COLO829 (cell line): Measurements from ENCODE around the gene MEGF11.

Source experiments
- DNase-seq: peaks from one replicate; pipeline ENCODE4 v3.0.0; 2012; ENCODE audit warnings: low spot score

MEGF11 gene

DNA sequence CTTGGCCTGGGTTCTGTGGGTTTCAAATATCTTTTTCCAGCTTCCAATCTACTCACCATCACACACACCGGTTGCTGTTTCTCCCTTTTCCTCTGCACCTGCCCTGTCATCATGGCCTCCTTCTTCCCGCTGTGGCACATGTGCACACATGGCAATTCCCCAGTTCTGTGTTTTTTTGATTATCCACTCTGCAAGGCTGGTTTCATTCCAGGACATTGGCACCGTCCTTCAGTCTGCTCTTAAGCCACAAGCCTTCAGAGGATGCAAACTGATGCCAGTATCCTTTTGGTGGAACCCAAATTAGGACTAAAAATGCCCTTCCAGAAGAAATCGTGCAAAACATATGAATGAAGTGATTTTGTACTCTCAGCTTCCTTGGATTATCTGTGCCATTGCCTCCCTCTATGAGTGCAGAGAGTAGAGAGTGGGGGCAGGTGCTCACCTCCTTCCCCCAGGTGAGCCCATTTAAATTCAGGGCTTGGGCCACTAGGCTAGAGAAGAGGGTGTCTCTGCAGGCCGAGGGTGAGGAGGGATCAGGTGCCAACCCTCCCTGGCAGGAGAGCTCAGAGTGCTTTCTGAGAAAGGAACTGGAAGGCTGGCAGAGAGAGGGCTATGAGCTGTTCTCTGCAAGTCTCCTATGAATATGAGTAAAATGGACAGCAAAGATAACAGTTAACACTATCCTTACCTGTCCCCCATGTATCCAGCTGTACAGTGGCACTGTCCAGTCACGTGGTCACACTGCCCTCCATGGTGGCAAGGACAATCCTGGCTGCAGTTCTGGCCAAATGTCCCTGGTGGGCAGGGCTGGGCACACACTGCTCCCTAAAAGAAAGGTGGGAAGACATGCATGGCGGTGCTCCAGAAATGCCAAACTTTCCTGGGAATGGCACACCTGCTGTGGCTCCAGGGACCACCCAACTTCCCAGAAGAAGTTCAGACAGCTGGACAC lies 283.4 kb downstream of the MEGF11 start:
- DNase-seq, result no peak

DNA sequence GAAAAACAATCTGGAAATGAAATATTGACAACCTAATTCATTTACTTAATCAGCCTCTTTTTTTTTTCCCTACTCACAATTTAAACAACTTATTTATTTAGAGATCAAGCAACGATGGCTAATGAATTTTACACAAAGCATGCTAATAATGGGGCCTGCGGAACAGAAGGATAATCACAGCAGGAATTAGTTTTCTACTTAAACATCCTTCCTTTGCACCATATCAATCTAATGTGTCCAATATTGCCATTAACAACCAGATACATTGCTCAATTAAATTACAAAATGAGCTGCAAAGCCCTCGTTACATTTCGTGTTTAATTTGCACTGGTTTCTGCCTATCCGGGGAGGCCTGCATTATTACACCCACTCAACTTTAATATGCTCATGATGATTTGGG lies 285.0 kb downstream of the MEGF11 start:
- DNase-seq, result no peak

DNA sequence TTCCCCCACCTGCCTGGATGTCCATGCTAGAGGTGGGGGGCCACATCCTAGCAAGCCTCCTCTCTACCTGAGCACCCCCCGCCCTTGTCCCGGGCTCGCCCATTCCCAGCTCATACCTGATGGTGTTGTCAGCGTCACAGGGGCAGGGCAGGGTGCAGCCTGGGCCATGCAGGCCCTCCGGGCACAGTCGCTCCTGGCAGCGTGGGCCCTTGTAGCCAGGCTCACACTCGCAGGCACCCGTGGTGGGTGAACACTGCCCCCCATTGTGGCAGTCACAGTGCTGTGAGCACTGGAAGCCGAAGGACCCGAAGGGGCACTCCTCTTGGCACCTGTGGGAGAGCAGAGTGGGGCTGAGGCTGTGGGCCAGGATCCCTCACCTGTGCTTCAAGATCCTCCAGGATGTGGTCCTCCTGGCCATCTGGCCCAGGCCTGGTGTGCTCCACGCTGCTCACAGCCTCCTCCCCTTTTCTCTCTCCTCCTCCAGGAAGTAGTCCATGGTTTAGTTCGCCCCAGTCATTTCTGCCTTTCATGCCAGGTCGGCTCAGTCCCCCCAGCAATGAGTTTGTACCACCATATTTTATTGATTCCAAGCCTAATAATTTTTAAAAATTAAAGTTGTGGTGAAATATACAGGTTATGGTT lies 288.6 kb downstream of the MEGF11 start:
- DNase-seq, result no peak

DNA sequence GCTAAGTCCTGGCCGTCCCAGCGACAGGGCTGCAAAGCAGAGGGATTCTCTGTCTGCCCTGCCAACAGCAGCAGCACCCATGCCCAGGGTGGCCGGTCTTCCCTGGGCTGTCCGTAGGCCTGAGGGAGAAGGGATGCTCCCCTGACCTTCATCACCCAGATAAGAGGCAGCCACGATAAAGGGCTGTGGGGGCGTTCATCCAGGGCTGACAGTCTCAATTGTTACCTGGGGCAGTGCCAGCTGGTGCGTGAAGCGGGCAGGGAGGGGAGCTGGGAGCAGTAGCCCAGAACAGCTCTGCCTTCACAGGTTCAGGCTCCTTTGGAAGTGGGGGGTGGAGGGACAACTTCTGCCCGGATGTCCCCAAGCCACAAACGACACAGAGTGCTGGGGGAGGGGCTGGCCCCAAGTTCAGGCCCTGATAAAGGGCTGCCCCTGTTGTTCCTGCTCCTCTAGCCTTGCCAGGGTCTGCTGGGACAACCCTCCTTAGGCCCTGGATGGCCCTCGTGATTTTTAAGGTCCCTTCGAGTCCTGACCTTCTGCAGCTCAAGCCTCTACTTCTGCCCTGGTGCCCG lies 289.6 kb downstream of the MEGF11 start:
- no peak for DNase-seq

DNA sequence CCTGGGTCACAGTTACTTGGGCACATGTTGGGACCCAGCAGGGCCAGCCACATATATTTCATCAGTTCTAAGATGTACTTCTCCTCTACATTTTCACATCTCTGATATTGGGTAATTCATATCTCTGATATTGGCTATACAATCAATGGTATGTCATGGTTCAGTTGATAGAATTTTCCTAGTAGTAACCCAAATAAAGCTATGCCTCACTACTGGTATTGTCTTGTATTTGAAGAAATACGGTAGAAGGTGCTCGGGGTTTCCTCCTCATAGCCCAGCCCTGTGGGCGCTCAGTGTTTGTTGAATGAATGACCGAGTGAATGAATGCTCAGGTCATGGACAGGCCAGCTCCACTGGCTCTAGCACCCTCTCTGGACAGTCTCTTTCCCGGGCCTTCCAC lies 290.2 kb downstream of the MEGF11 start:
- DNase-seq, result no peak

DNA sequence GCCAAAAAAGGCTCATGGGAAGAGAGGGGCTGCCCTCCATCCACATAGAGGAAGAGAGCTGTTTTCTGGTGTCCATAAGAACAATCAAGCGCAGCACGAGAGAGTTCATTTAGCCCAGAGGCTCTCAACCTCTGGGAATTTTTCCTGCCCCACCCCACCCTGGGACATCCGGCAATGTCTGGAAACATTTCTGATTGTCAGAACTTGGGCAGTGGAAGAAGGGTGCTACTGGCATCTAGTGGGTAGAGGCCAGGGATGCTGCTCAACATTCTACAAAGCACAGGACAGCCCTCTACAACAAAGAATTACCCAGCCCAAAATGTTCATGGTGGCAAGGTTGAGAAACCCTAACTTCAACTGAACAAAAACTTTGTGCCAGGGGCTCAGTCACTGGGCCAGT lies 291.4 kb downstream of the MEGF11 start:
- DNase-seq, result no peak

DNA sequence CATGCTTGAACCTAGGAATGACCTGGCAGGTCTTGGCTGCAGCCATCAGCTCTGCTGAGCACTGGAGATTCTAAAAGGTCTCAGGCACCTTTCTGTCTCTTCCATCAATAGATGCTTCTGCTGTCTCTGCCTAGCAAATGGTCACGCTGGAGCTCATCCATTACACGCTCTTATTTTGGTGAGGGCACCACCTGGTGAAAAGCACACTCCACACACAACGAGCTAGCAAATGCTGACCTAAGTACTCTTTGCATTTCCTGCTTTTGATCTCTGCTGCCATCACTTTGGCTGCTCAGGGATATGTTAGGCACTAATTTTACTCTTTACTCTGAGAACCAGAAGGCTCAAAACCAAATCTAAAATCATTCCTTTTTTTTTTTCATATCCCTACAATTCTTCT lies 293.0 kb downstream of the MEGF11 start:
- DNase-seq, result no peak

DNA sequence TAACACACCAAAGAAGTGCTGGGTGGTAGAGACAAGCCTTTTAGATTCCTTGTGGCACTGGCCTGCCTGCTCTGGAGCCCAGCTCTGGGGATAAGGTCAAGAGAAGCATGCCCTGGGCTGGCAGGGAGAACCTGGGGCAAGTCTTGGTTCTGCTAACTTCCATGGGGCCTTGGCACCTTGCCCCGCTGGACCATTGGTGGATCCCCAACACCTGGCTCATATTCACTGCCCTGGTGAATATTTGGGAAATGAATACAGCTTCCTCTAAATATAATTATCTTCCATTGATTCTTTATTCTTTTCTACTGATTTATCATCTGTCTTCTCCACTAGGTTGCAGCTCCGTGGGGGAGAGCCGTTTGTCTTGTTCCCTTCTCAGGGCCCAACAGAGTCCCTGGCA lies 294.7 kb downstream of the MEGF11 start:
- DNase-seq, result no peak

DNA sequence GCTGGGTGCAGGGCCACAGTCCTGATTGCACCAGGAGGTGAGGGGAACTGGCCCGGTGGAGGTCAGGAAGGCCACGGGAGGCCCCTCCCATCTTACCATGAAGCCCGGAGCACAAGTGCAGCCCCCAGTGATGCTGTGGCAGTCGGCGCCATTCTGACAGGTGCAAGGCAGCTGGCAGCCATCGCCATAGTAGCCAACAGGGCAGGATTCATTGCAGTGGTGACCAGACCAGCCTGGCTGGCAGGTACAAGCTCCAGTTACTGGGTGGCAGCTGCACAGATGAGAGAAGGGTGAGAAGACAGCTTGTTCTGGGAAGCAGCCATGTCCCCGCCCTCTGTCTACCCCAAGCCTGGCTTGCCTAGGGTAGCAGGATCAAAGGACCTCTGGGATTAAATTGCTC lies 296.1 kb downstream of the MEGF11 start:
- no peak for DNase-seq

DNA sequence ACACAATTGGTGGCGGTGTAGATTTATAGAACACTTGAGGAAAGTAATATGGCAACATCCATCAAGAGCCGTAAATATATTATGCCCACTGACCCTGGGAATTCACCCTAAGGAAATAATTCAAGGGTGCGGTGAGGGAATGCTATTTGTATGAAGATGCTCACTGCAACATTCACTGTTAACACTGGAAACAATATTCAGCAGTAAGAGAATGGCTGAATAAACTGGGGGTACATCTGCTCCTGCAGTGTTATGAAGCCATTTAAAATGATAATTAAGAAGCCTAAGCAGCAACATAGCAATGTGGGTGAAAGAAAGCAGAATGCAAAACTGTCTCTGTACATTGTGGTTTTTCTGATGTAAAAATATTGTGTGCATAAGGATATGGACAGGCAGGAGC lies 296.7 kb downstream of the MEGF11 start:
- no peak for DNase-seq

DNA sequence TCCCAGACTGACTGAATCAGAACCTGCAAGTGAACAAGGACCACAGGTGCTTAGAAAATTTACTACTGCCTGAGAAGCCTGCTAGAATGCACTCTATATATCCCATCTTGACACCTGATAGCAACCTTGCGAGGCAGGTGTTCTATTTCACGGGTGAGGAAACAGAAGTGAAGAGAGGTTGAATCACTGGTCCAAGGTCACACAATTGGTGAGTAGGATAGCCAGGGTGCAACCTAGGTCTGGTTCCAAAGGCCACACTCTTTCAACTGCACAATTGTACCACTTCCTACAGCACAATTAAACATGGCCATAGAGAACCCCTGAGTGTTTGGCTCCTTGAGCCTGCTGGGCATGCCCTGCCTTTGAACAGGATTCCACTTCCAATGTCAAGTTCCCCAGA lies 297.2 kb downstream of the MEGF11 start:
- DNase-seq, result no peak

DNA sequence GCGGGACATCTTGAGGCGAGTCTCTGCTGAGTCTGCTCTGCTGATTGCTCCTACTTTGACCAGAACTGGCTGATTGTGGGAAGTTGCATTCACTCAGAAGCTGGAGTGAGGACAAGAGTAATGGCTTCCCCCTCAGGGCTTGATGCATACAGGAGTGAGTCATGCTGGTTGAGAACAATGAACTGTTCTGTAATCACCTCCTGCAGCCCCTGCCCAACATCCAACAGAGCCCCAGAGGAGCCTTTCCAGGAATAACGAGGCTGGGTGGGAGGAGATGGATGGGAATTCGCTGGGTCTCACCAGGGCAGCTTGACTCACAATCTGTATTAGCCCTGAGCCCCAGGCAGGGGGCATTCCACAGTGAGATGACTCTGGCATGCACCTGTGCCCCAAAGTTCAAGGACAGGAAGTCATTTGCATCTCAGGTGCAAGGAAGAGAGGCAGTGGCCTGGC lies 299.2 kb downstream of the MEGF11 start:
- peak; percentile 89 for DNase-seq

DNA sequence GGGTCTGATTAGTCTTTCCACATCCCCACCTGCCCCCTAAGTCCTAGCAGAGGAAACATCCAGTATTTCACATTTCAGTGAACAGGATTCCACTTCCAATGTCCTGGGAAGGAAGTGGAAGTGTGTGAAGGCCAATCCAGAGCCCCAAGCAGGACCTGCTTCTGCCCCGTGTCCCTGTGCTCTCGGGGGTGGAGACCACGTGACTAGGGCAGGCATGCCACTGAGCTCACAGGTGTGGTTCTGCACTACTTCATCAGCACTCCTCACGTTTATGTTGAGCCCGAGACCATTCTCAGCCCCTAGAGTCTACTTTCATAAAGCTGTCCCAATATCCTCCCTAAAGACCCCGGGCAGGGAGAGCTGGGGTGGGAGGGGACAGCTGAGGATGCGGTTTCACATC lies 299.9 kb downstream of the MEGF11 start:
- no peak for DNase-seq

DNA sequence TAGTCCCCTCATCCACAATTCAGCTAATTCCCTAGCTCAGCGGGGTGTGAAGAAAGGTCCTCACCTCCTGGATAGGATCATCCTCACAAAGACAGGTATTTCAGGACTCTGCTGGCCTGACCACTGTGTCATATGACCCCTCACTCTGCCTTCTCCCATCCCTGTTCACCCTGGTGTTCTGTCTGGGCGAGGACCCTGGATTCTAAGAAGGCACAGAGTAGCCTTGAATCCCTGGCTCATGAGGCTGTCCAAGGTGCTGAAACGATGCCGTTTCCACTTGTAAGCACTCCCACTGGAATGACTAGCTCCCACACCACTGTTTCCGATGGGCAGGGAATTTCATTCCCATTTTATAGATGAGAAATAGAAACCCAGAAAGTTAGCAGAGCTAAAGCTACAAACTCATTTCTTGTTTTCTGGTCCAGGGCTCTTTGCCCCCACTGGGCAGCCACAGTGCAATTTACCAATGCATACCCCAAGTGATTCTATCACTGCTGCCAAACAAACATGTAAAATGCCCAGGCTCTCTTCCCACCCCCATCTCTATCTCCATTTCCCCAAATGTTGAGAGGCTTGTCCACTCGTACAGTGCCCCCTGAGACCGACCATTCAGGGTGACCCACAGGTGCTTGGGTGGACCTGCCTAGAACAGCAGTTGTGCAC lies 301.0 kb downstream of the MEGF11 start:
- peak; percentile 12 for DNase-seq

DNA sequence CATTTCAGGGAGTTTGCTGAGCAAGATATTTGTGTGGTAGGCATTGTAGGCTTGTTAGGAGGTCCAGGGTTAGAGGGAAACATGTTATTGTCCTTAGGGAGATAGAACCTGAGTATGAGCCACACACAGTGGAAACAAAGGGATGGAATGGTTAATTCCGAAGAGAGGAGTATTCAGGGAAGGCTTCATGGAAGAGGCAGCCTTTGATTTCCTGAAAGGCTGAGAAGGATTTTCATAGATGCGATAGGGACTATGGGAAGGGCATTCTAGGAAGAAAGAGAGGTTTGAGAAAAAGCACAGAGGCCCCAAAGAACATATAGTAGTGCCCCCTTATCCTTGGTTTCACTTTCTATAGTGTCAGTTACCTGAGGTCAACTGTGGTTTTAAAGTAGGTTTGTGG lies 302.5 kb downstream of the MEGF11 start:
- no peak for DNase-seq

DNA sequence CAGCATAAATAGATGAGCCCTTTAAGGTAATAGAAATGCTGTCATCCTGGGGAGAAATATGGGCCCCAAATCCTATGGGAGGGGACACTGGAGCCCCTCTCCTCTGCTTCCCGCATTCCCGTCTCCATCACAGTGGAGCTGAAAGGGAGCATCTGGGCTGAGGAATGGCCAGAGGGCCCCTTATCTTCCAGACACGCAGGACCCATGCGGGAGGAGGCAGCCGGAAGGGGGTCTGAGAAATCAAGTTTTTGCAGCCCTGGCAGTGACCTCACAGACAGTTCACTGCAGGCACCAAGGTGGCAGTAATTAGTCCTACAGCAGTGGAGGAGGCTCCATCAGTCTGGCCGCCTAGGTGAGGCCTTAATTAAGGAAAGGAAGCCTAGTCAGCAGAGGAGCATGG lies 304.1 kb downstream of the MEGF11 start:
- DNase-seq, result no peak

DNA sequence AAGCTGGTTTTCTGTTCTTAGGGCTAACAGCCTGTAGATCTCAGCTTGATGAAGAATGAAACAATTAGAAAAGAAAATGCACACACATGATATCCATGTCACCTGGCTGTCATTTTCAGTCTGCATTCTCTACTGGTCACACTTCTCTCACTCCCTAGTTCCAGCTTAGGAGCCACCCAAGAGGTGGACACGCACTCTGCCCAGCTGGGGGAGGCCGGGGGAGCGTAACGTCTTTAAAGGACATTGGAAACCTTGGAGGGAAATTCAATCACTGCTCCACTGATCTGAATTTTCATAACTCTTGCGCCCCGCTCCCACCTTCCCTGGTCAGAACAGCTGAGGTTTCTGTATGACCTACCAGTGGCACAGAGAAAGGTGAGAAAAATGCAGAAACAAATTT lies 304.5 kb downstream of the MEGF11 start:
- no peak for DNase-seq

DNA sequence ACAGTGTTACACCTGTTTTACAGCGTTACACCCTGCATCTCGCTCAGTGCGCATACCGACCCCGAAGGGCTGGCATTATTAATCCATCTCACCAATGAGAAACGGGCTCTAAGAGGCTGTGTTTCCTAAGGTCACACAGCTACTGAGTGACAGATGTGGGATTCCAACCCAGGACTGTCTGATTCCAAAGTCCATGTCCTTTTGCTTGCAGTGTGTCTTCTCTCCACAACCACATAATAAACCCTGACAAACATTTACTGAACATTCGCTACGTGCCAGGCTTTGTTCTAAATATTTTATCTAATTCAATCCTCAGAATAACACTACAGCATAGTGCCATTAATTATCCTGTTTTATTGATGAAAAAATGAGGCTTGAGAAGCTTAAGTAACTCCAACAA lies 305.2 kb downstream of the MEGF11 start:
- no peak for DNase-seq

DNA sequence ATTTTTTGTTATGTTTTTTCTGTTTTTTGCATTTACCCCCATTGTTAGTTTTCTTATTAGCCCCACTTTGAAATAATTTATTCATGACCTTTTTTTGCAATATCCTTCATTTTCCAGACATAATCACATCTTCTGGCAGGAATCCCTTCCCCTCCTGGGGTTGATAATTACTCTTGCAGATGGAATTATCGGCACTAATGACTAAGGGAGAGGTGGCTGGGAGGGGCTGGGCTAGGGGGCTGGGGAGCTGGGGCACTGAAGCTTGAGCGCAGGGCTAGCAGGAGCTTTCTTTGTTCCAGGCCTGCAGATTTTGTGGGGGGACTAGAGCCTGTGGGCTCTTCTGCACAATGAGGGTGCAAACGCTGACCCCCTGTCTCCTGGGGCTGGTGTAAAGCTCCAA lies 306.5 kb downstream of the MEGF11 start:
- DNase-seq, result no peak

DNA sequence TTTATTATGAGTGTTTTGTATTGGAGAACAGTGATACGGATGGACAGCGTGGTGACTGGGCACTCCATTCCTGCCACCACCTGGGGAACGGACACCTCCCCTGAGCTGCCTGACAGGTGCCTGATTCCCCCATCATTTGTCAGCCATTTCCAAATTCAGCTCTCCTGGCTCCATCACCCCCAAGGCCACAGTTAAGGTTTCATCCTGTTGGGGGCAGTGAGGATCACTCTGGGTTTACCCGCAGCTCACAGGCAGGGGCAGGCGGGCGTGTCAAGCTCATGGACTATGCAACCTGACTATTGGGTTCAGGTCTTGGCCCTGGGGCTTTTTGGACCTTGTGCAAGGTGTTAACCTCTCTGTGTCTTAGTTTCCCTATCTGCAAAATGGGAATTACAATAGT lies 307.9 kb downstream of the MEGF11 start:
- no peak for DNase-seq

DNA sequence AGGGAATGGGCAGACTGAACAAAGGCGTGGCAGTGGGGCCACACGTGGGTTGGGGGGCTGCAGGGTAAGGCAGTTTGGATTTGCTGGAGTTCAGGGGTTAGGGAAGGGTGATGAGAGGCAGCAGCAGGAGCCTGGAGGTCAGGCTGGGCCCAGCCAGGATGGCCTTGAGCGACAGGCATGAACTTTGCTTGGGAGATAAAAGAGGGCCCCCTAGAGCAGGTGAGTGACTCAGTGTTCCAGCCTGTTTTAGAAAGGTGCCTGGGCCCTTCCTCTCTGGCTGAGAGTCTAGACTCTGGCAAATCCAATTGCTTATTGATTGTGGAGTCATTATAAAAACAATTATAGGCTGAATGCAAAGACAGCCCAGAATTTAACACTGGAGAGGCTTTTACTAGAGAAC lies 309.1 kb downstream of the MEGF11 start:
- no peak for DNase-seq

DNA sequence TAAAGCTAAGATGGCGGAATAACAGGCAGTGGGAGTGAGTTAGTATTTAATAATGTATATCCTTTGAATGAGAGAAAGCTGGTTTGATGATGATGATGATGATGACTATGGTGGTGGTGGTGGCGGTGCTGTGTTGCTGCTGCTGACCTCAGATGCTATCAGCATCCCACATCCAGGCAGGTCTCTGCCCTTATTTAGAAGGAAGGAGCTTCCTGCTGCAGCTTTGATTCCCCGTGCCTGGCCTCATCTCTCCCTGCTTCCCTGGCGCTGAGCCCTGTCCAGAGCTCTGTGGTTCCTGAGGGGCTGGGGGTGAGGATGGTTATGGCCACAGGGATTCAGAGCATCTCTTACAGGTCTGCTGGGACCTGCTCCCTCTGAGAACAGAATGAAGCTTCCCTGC lies 311.1 kb downstream of the MEGF11 start:
- DNase-seq, result no peak

DNA sequence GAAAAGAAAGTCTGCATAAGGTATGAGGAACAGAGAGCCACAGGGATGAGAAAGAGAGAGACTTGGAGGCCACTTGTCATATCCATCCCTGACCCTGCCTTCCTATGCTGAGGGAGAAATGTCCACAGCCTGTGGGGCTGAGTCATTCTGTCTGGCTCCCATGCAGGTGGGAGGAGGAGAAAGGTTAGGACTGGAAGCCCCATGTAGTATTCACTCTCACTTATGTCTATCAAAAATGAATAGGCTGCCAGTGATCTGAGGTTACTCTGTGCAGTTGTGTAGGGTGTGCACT lies 313.0 kb downstream of the MEGF11 start:
- DNase-seq, result no peak
